Measurements from ENCODE around the gene CPED1.

DNA sequence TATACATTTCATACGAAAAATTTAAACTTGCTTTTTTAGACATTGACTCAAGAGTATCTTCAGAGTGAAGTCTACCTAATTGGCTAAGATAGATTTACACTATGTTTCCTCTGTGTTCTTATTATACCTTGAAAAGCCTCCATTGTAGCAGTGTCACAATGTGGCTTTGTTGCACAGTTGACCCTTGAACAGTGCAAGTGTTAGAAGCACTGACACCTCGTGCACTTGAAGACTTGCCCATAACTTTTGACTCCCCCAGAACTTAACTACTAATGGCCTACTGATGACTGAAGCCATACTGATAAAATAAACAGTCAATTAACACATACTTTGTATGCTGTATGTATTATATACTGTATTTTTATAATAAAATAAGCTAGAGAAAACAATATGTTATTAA, 84.3 kb downstream of the CPED1 start:
- TF ChIP-seq POLR2AphosphoS5 (IDR thresholded peaks at IDR 0.05; ENCODE audit: borderline replicate concordance, low read depth, low read length) (no peak), EZH2 (IDR thresholded peaks at IDR 0.05) (no peak)
